H1 (cell line): ENCODE data around the gene NKAIN2. TPM values are rescaled to one million over a fixed set of nuclear protein-coding genes. Genes with fewer than 3 reads are reported as not detected.

ENCODE experiments used
- CTCF ChIA-PET: fragments of 300-600 bp; sonication (Branson Sonifier 250); formaldehyde crosslinking; loops from one replicate; lab custom pipeline; 2021; ENCODE audit not compliant: partially characterized antibody; lab: Charles Lee
- POLR2A ChIA-PET: fragments of 300-600 bp; sonication (Branson Sonifier 250); formaldehyde crosslinking; loops from one replicate; lab custom pipeline; 2021; ENCODE audit warnings: inconsistent platforms; ENCODE audit not compliant: partially characterized antibody; lab: Charles Lee
- DNase-seq, 2 experiments: peaks; one replicate each; pipeline versions ENCODE4 v3.0.0 to v3.0.0-alpha.2; 2010 to 2022; ENCODE audit warnings: low spot score in 2 of 2, low read depth in 1 of 2, mixed read lengths in 1 of 2
- FAIRE-seq: peaks from 2 replicates; lab custom pipeline; 2011; peaks lifted over from hg19 to GRCh38; lab: Jason Lieb, UNC
- H2AFZ ChIP-seq: 2 replicates; pipeline ENCODE4 v1.8.1; 2012; ENCODE audit warnings: low read length, inconsistent platforms
- H2AK5ac ChIP-seq: 2 replicates; pipeline ENCODE4 v1.6.1; 2013; ENCODE audit warnings: low read depth, low read length
- H2BK120ac ChIP-seq: replicated peaks from 2 replicates; pipeline ENCODE3; 2013; ENCODE audit warnings: low read depth, low read length, inconsistent platforms
- H2BK12ac ChIP-seq: 2 replicates; pipeline ENCODE4 v1.6.1; 2013; ENCODE audit warnings: low read depth, low read length
- H2BK15ac ChIP-seq: 2 replicates; pipeline ENCODE4 v1.6.1; 2013; ENCODE audit warnings: low read length
- H2BK20ac ChIP-seq: 2 replicates; pipeline ENCODE4 v1.6.1; 2013; ENCODE audit warnings: low read length
- H2BK5ac ChIP-seq: 2 replicates; pipeline ENCODE4 v1.6.1; 2013; ENCODE audit warnings: low read depth, low read length
- H3K14ac ChIP-seq: 2 replicates; pipeline ENCODE4 v1.6.1; 2013; ENCODE audit warnings: inconsistent platforms; ENCODE audit not compliant: insufficient read length
- H3K18ac ChIP-seq: 2 replicates; pipeline ENCODE4 v1.6.1; 2013; ENCODE audit warnings: low read length; ENCODE audit errors: extremely low read depth
- H3K23ac ChIP-seq: 2 replicates; pipeline ENCODE4 v1.6.1; 2013; ENCODE audit warnings: inconsistent platforms; ENCODE audit not compliant: insufficient read length
- H3K23me2 ChIP-seq: 2 replicates; pipeline ENCODE4 v1.6.1; 2013; ENCODE audit warnings: low read depth, low read length
- H3K27ac ChIP-seq: 2 replicates; pipeline ENCODE4 v1.6.1; 2011; ENCODE audit warnings: low read depth, low read length, inconsistent platforms
- H3K27me3 ChIP-seq, 4 experiments: replicated peaks in 1 of 4; 1 replicate in 1 of 4; 2 replicates in 3 of 4; pipeline versions ENCODE4 v1.6.1 to v1.8.1; 2011 to 2013; ENCODE audit warnings: low read length in 3 of 4, mild to moderate bottlenecking in 3 of 4, inconsistent platforms in 2 of 4, mixed read lengths in 2 of 4, moderate library complexity in 1 of 4; ENCODE audit not compliant: control insufficient read depth in 3 of 4, insufficient read depth in 3 of 4; ENCODE audit errors: extremely low read depth in 1 of 4
- H3K36me3 ChIP-seq, 4 experiments: 2 replicates each; pipeline versions ENCODE4 v1.6.1 to v1.8.1; 2011 to 2013; ENCODE audit warnings: mild to moderate bottlenecking in 4 of 4, low read length in 3 of 4, moderate library complexity in 2 of 4, control low read depth in 1 of 4, inconsistent platforms in 1 of 4; ENCODE audit not compliant: insufficient read depth in 4 of 4, control insufficient read depth in 2 of 4
- H3K4ac ChIP-seq: replicated peaks from 2 replicates; pipeline ENCODE3; 2013; ENCODE audit warnings: low read length, low read depth, mixed read lengths, inconsistent platforms; ENCODE audit not compliant: insufficient read length
- H3K4me1 ChIP-seq, 4 experiments: replicated peaks in 1 of 4; 1 replicate in 1 of 4; 2 replicates in 3 of 4; pipeline versions ENCODE4 v1.6.1 to v1.8.1; 2011 to 2013; ENCODE audit warnings: low read length in 3 of 4, inconsistent platforms in 2 of 4, mixed read lengths in 1 of 4; ENCODE audit not compliant: insufficient read depth in 4 of 4, control insufficient read depth in 3 of 4
- H3K4me2 ChIP-seq, 2 experiments: 2 replicates each; pipeline versions ENCODE4 v1.6.1 to v1.8.1; 2011 to 2013; ENCODE audit warnings: low read depth in 2 of 2, low read length in 2 of 2, control low read depth in 1 of 2, inconsistent platforms in 1 of 2, mild to moderate bottlenecking in 1 of 2; ENCODE audit not compliant: insufficient read depth in 1 of 2
- H3K4me3 ChIP-seq, 4 experiments: fragments of 200-600, 300-600 bp in 1 of 4; sonication (generic), shearing (Covaris generic), sonication (Bioruptor Twin) in 1 of 4; 2 replicates each; pipeline versions ENCODE4 v1.5.1 to v1.8.1; 2011 to 2016; ENCODE audit warnings: low read length in 4 of 4, low read depth in 3 of 4, control low read depth in 2 of 4, inconsistent platforms in 2 of 4, mild to moderate bottlenecking in 2 of 4, mixed read lengths in 1 of 4, moderate library complexity in 1 of 4; ENCODE audit not compliant: insufficient read depth in 2 of 4; ENCODE audit errors: extremely low read depth in 1 of 4
- H3K56ac ChIP-seq: replicated peaks from 2 replicates; pipeline ENCODE3; 2013; ENCODE audit warnings: low read depth, mild to moderate bottlenecking, mixed read lengths, low read length, inconsistent platforms; ENCODE audit not compliant: insufficient read length
- H3K79me1 ChIP-seq: 2 replicates; pipeline ENCODE4 v1.6.1; 2013; ENCODE audit warnings: low read depth, low read length, control low read depth
- H3K79me2 ChIP-seq, 2 experiments: 2 replicates each; pipeline versions ENCODE4 v1.6.1 to v1.8.1; 2012 to 2013; ENCODE audit warnings: low read length in 2 of 2, mild to moderate bottlenecking in 2 of 2, inconsistent platforms in 1 of 2; ENCODE audit not compliant: insufficient read depth in 2 of 2, control insufficient read depth in 1 of 2
- H3K9ac ChIP-seq, 4 experiments: replicated peaks in 1 of 4; 1 replicate in 1 of 4; 2 replicates in 3 of 4; pipeline versions ENCODE4 v1.6.1 to v1.8.1; 2011 to 2013; ENCODE audit warnings: low read depth in 3 of 4, low read length in 3 of 4, control low read depth in 2 of 4, mild to moderate bottlenecking in 2 of 4, moderate library complexity in 2 of 4, inconsistent platforms in 1 of 4; ENCODE audit errors: extremely low read depth in 1 of 4
- H3K9me3 ChIP-seq, 2 experiments: 2 replicates each; pipeline versions ENCODE4 v1.6.1 to v1.8.1; 2012 to 2013; ENCODE audit warnings: mild to moderate bottlenecking in 2 of 2, moderate library complexity in 2 of 2, control low read depth in 1 of 2, inconsistent platforms in 1 of 2, low read depth in 1 of 2, low read length in 1 of 2, mixed read lengths in 1 of 2; ENCODE audit not compliant: insufficient read depth in 2 of 2
- H4K20me1 ChIP-seq, 2 experiments: replicated peaks in 1 of 2; 2 replicates each; pipeline versions ENCODE3 to v1.8.1; 2011 to 2013; ENCODE audit warnings: inconsistent platforms in 2 of 2, low read length in 2 of 2, mild to moderate bottlenecking in 1 of 2; ENCODE audit not compliant: insufficient read depth in 2 of 2, control insufficient read depth in 1 of 2
- H4K5ac ChIP-seq: 2 replicates; pipeline ENCODE4 v1.6.1; 2013; ENCODE audit warnings: low read length, low read depth, mixed read lengths, inconsistent platforms; ENCODE audit not compliant: insufficient read length
- H4K8ac ChIP-seq: 2 replicates; pipeline ENCODE4 v1.8.0; 2013; ENCODE audit warnings: mild to moderate bottlenecking, moderate library complexity, low read length, inconsistent platforms; ENCODE audit not compliant: insufficient read depth; ENCODE audit errors: extremely low read depth
- H4K91ac ChIP-seq: replicated peaks from 2 replicates; pipeline ENCODE3; 2013; ENCODE audit warnings: low read length, mixed read lengths, inconsistent platforms; ENCODE audit not compliant: insufficient read length
- ASH2L ChIP-seq: fragments of 200-600, 300-600 bp; sonication (generic); IDR thresholded peaks from one replicate; pipeline ENCODE4 v1.7.1; 2017; ENCODE audit warnings: low read length
- BACH1 ChIP-seq: IDR thresholded peaks from 2 replicates; pipeline ENCODE4 v1.6.1; 2012; ENCODE audit warnings: low read length, improper control_type of control experiment
- BRCA1 ChIP-seq: IDR thresholded peaks from 2 replicates; pipeline ENCODE4 v1.6.1; 2012; ENCODE audit warnings: low read depth, low read length, improper control_type of control experiment
- CHD2 ChIP-seq: IDR thresholded peaks from 2 replicates; pipeline ENCODE4 v1.6.1; 2012; ENCODE audit warnings: low read length, improper control_type of control experiment
- FOSL1 ChIP-seq: IDR thresholded peaks from 2 replicates; pipeline ENCODE4 v1.6.1; 2011; ENCODE audit warnings: mild to moderate bottlenecking, low read depth, low read length, moderate library complexity; ENCODE audit not compliant: insufficient read depth
- NANOG ChIP-seq: IDR thresholded peaks from 2 replicates; pipeline ENCODE4 v1.6.1; 2011; ENCODE audit warnings: low read length, low read depth, mild to moderate bottlenecking, inconsistent platforms; ENCODE audit not compliant: insufficient read depth, poor library complexity, severe bottlenecking
- NRF1 ChIP-seq: IDR thresholded peaks from 2 replicates; pipeline ENCODE4 v1.6.1; 2011; ENCODE audit warnings: mild to moderate bottlenecking, low read depth, low read length, improper control_type of control experiment
- POLR2A ChIP-seq, 2 experiments: IDR thresholded peaks; 1 replicate in 1 of 2; 2 replicates in 1 of 2; pipeline ENCODE4 v1.6.1; 2011; ENCODE audit warnings: low read depth in 2 of 2, low read length in 2 of 2, mild to moderate bottlenecking in 2 of 2; ENCODE audit errors: control extremely low read depth in 1 of 2
- POLR2AphosphoS5 ChIP-seq: IDR thresholded peaks from 2 replicates; pipeline ENCODE4 v1.6.1; 2011; ENCODE audit warnings: low read depth, low read length
- SP1 ChIP-seq: IDR thresholded peaks from 2 replicates; pipeline ENCODE4 v1.6.1; 2011; ENCODE audit warnings: low read depth, low read length
- TEAD4 ChIP-seq: IDR thresholded peaks from 2 replicates; pipeline ENCODE4 v1.6.1; 2012; ENCODE audit warnings: low read depth, low read length, inconsistent platforms, mixed read lengths
- WGBS, 2 experiments: shearing (Covaris generic) in 1 of 2; methylation state at CpG; one replicate each; pipeline versions ENCODE4 v1.1.6 to v1.1.7; 2013 to 2015; ENCODE audit warnings: low lambda C conversion rate in 2 of 2, mixed read lengths in 2 of 2, inconsistent platforms in 1 of 2, low coverage in 1 of 2, missing lambda C conversion rate in 1 of 2; ENCODE audit not compliant: insufficient replicate concordance in 2 of 2, insufficient coverage in 1 of 2, insufficient read length in 1 of 2; ENCODE audit errors: extremely low coverage in 1 of 2, missing lambda C conversion rate in 1 of 2; 5-methylcytosine and 5-hydroxymethylcytosine counted together
- polyA plus RNA-seq, 7 experiments: library from polyadenylated mRNA; depleted of rRNA in 3 of 7; stranded (reverse) in 5 of 7; unstranded in 2 of 7; fragments of >200 nt in 5 of 7; fragments of 200-250 nt in 2 of 7; gene quantifications; 1 replicate in 5 of 7; 2 replicates in 1 of 7; 4 replicates in 1 of 7; pipeline versions ENCODE4 v1.2.1 to v1.2.3, GENCODE V29; 2011 to 2013; ENCODE audit warnings: missing spikeins in 2 of 7, mixed read lengths in 2 of 7
- total RNA-seq: library from RNA; stranded (reverse); fragmentation: NEBNext Ultra II Directional; extraction: Animal tissue kit (Norgen Biotek cat#: 25700); gene quantifications from 2 replicates; pipeline ENCODE4 v1.2.1, GENCODE V29; 2021
- TF ChIP-seq, protein P1 (sequence below): IDR thresholded peaks from 2 replicates; pipeline ENCODE4 v1.6.1; 2011; ENCODE audit warnings: low read length, improper control_type of control experiment

Gene NKAIN2
- total and polyA plus RNA-seq, 2 of the 8 experiments (the other 6 are each of a cell fraction or from before 2014, with no cell fraction given) = 0.20 to 0.34 TPM

DNA sequence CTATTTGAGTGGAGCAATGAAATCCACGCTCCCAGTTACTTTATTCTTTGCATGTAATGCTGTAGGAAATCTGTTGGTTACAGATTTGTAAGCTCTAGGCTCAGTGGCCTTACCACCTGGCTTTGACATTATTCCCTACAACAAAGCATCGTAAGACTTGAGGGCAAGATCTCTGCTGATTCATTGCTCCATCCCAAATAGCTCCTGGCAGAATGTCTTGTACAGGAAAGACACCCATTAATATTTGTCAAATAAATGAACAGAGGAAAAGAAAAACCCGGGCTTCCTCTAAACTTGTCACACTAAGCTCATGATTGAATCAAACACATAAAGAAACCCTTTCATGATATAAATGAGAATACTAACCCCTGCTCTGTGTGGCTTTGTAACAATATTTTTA lies 801.1 kb downstream of the NKAIN2 start:
- H3K79me1 ChIP-seq = no peaks in the 10 kb centered on the region
- H3K9ac ChIP-seq = no peak overlapping the region
- no peak overlapping the region for H3K23ac ChIP-seq
- DNase-seq (no peak), FAIRE-seq (no peak)
- ChIA-PET CTCF (interaction anchor here (0.6 to 1.7 kb wide), 3 partner anchors 10 to 215 kb away, joined by 3 read pairs; no protein-coding TSS in a partner anchor), POLR2A (no interaction called here)
- no peak overlapping the region for H3K14ac ChIP-seq
- H4K5ac ChIP-seq = no peak overlapping the region
- H3K27ac ChIP-seq = no peak overlapping the region
- H3K56ac ChIP-seq = no peak overlapping the region
- H2AFZ ChIP-seq = no peak overlapping the region
- no peak overlapping the region for H2BK5ac ChIP-seq
- no peak overlapping the region for H3K18ac ChIP-seq
- H3K4me3 ChIP-seq = no peak overlapping the region
- 90% methylated on average over 3 of the region's 3 CpGs; no CpG with 5 or more reads in 1 of the 2 experiments for WGBS, 2 experiments
- no peak overlapping the region for H4K91ac ChIP-seq
- no peak overlapping the region for H2BK20ac ChIP-seq
- H3K4me1 ChIP-seq = no peaks in the 10 kb centered on the region
- no peak overlapping the region for H2BK12ac ChIP-seq
- H3K9me3 ChIP-seq = no peaks in the 10 kb centered on the region
- H3K79me2 ChIP-seq = no peaks in the 10 kb centered on the region
- no peaks in the 10 kb centered on the region for H3K23me2 ChIP-seq
- no peak overlapping the region for H2BK15ac ChIP-seq
- H3K4ac ChIP-seq = no peak overlapping the region
- H2BK120ac ChIP-seq = no peak overlapping the region
- H3K4me2 ChIP-seq = no peak overlapping the region
- no peaks in the 10 kb centered on the region for H4K20me1 ChIP-seq
- no peaks in the 10 kb centered on the region for H3K36me3 ChIP-seq
- no peak for TF ChIP-seq TEAD4
- TF ChIP-seq SP1 = no peak
- TF ChIP-seq CHD2 = no peak
- TF ChIP-seq POLR2A (IDR thresholded peaks at IDR 0.05; ENCODE audit: control extremely low read depth in 1 of 2, low read depth in 2 of 2, low read length in 2 of 2) = no peak
- TF ChIP-seq NRF1 = no peak
- TF ChIP-seq BACH1 = no peak
- no peak for TF ChIP-seq BRCA1
- TF ChIP-seq FOSL1 = no peak
- no peak for TF ChIP-seq NANOG
- TF ChIP-seq, protein P1, sequence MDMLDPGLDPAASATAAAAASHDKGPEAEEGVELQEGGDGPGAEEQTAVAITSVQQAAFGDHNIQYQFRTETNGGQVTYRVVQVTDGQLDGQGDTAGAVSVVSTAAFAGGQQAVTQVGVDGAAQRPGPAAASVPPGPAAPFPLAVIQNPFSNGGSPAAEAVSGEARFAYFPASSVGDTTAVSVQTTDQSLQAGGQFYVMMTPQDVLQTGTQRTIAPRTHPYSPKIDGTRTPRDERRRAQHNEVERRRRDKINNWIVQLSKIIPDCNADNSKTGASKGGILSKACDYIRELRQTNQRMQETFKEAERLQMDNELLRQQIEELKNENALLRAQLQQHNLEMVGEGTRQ = no peak
- TF ChIP-seq ASH2L = no peak
- no peak for TF ChIP-seq POLR2AphosphoS5
- no peak overlapping the region for H4K8ac ChIP-seq
- no peak overlapping the region for H2AK5ac ChIP-seq
- no peaks in the 10 kb centered on the region for H3K27me3 ChIP-seq
